Mononuclear cell (primary cell): ENCODE results near the gene TGFBRAP1. TPM values are rescaled to one million over a fixed set of nuclear protein-coding genes. Genes with fewer than 3 reads are reported as not detected.
"Not testable (repeated sequence)": the region's sequence is repeated elsewhere in the genome, so short reads cannot be mapped to it uniquely, and the experiment has no call there.

Source experiments
- H3K27me3 ChIP-seq: 2 replicates; pipeline ENCODE4 v1.6.0; 2011; ENCODE audit warnings: low read length, control low read depth; ENCODE audit not compliant: insufficient read depth
- H3K4me1 ChIP-seq: 2 replicates; pipeline ENCODE4 v1.5.1; 2011; ENCODE audit warnings: mild to moderate bottlenecking, low read length, control low read depth; ENCODE audit not compliant: insufficient read depth
- H3K4me3 ChIP-seq: 2 replicates; pipeline ENCODE4 v1.5.1; 2011; ENCODE audit warnings: mild to moderate bottlenecking, low read length, moderate library complexity
- H3K9me3 ChIP-seq: 2 replicates; pipeline ENCODE4 v1.5.1; 2011; ENCODE audit warnings: low read depth, mild to moderate bottlenecking, control low read depth, low read length
- total RNA-seq: library from RNA; depleted of rRNA; stranded (reverse); fragments of >200 nt; gene quantifications from one replicate; pipeline ENCODE4 v1.2.3, GENCODE V29; 2012

Gene TGFBRAP1
- total RNA-seq, 1 donor: 21.5 TPM

DNA sequence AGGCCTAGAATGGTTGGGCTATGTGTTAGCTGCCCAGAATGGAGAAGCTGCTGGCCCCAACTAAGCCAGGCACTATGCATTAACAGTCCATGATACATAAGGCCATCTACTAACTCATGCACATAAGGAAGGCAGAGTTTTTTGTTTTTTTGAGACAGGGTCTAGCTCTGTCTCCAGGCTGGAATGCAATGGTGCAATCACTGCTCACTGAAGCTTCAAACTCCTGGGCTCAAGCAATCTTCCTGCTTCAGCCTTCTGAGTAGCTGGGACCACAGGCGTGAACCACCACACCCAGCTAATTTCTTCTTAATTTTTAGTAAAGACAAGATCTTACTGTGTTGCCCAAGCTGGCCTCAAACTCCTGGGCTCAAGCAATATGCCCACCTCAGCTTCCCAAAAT, 50.4 kb downstream of the TGFBRAP1 start:
- Histone ChIP-seq H3K27me3 (no peaks in the 10 kb centered on the region), H3K4me1 (no peaks in the 10 kb centered on the region), H3K4me3 (no peak overlapping the region), H3K9me3 (no peaks in the 10 kb centered on the region)

DNA sequence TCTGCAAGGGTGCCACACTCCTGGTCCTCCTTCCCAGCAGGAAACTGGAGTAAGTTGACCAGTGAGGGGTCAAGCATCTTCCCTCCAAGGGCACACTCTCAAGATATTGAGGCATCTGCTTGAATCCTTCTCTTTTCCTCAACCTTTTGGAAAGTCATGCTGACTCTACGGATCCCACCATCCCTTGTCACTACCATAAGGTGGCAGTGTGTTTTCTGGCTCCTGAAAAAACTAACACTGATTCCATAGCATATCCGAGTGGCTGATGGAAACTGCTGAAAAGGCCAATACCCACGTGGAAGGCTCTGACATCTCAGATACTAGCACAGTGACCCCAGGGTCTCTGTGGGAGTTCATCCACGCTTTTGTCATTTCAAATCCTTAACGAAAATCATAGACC, 50.9 kb downstream of the TGFBRAP1 start:
- Histone ChIP-seq H3K4me1 (no peaks in the 10 kb centered on the region), H3K4me3 (no peak overlapping the region), H3K27me3 (no peaks in the 10 kb centered on the region), H3K9me3 (no peaks in the 10 kb centered on the region)

DNA sequence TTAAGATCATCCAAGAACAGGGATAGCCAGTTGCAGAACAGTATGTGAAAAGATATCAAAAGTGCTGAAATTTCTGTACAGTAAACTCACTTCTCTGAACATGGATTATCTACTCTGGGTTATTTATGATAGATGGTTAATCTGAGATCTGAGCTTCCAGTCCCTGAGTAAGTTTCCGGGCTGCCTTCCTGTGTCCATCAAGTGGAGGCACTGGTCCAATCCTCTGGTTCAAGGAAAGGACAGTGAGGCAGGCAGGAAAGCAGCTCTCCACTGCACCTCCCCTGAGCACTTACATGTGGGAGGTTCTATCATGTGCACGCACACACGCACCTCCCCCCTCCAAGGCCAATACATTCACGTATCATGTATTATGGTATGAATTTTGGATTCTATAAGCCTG, 55.5 kb downstream of the TGFBRAP1 start:
- H3K4me1 ChIP-seq: no peaks in the 10 kb centered on the region
- H3K4me3 ChIP-seq: no peak overlapping the region
- H3K9me3 ChIP-seq: no peaks in the 10 kb centered on the region
- no peaks in the 10 kb centered on the region for H3K27me3 ChIP-seq

DNA sequence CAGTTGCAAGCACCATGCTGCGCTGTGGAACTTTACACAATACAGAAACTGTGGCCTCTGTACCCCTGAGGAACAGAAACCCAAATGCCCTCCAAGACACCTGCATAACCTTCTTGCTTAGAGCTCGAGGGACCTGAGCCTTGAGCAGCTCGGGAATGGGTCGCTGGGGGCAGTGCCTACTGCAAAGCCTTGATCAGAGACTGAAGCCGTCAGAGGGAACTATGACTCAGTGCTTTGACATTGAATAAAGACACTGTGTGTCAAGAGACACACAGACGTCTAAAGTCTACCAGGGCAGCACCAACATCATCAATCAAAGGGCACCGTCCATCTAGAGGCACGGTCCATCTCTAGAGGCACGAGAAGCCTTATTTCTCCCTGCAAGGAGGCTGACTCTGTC, 57.4 kb downstream of the TGFBRAP1 start:
- Histone ChIP-seq H3K9me3 (no peaks in the 10 kb centered on the region), H3K4me1 (no peaks in the 10 kb centered on the region), H3K4me3 (no peak overlapping the region), H3K27me3 (no peaks in the 10 kb centered on the region)

DNA sequence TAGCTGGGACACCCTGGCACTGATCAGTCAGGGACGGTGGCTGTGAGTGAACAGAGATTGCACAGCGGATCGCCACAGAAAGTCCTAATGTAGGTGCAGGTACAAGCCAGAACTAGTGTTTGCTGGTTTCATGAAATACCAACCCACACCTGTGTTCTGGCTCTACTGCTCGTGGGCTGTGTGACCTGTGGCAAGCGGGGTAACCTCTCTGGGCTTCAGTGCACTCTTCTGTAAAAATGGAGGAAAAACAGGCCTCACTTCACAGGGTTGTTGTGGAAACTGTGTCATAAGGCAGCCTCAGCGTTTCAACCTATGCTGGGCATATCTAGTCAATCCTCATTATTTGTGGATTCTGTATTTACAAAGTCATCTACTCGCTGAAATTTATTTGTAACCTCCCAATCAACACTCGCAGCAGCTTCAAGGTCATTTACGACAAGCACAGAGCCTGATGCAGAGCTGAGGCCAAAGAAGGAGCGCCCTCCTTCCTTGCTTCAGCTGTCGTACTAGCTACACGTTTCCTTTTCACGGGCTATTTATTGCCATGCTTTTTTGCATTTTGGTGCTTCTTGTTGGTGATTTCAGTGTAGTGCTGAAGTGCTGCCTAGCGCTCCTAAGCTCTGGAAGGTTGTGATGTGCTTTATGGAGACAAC, 58.0 kb downstream of the TGFBRAP1 start:
- H3K4me3 ChIP-seq: no peak overlapping the region
- H3K9me3 ChIP-seq: no peaks in the 10 kb centered on the region
- H3K4me1 ChIP-seq: no peaks in the 10 kb centered on the region
- H3K27me3 ChIP-seq: no peaks in the 10 kb centered on the region

DNA sequence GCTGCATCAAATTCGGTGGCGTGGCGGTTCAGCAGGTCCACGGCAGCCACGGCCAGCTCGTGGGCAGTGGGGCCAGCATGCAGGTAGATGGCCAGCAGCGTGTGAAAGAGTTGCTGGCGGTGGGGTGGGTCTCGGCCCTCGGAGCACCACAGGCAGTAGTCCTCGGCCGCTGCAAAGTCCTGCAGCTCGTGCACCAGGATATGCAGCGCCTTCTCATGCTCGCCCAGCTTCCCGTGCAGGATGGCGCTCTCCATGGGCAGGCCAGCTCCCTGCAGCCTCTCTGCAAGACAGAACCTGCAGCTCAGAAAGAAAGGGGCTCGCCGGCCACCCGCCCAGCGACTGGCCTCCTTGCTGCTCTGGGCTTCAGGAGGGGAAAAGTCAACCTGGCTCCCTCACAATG, 60.1 kb downstream of the TGFBRAP1 start:
- no peaks in the 10 kb centered on the region for H3K4me1 ChIP-seq
- no peaks in the 10 kb centered on the region for H3K27me3 ChIP-seq
- H3K4me3 ChIP-seq: no peak overlapping the region
- no peaks in the 10 kb centered on the region for H3K9me3 ChIP-seq

DNA sequence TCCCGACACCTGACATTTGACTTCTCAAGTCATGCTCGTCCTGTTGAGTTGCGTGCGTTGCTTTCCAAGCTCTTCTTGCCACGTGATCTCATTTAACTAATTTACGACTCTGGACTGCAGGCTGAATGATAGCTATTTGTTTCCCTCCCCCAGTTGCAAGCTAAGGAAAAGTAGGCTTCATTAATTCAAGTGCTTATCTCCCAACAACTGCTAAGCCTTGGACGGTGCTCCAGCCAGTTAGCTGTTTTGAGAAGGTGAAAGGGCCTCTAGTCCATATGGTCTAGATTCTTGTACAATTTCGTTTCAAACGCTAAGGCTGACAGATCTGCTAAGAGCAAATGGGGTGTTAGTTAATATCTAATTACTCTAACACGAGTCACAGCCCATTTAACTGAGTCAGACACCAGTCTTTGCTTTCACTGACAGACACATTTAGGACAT, 66.9 kb downstream of the TGFBRAP1 start:
- Histone ChIP-seq H3K9me3 (no peaks in the 10 kb centered on the region), H3K4me3 (no peak overlapping the region), H3K4me1 (no peaks in the 10 kb centered on the region), H3K27me3 (no peaks in the 10 kb centered on the region)

DNA sequence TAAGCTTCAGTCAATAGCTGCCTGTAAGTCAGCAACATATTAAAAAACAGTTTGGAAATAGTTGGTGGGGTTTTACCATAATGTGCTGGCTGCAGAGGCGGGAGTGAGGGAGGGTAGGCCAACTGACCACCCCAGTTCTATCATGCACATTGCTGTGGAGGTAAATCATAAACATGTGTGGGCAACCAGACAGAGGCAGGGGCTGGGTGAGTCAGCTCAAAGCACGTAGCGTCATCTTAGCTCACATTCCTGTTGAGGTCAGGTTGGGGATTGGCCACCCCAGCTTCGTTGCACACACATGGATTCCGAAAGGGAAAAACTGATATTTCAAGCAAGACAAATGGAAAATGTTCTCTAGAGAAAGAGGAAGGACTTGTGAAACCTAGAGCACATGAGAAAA, 68.5 kb downstream of the TGFBRAP1 start:
- no peaks in the 10 kb centered on the region for H3K4me1 ChIP-seq
- H3K9me3 ChIP-seq: no peaks in the 10 kb centered on the region
- H3K27me3 ChIP-seq: no peaks in the 10 kb centered on the region
- no peak overlapping the region for H3K4me3 ChIP-seq

DNA sequence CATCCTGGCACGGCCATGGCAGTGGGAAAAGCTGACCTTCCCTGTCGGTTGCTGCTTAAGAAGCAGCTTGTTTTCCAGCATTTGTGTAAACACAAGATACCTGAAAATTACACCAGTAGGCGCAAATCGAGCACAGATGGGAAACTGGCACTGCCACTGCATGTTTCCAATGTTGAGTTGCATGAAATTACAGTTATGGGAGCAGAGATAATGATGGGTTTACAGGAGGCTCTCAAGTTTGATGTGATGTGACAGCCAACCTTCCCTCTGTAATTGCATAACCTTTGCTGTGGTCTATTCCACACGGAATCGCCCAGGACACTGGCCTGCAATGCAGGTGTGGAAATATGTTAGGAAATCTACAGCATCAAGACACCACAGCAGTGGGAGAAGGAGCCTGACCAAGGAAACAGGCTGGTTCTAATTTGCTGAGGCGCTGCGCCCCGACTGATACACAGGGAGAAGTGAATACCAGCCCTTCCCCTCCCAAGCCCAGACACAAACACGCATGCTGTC, 70.6 kb downstream of the TGFBRAP1 start:
- H3K27me3 ChIP-seq: no peaks in the 10 kb centered on the region
- H3K4me3 ChIP-seq: no peak overlapping the region
- no peaks in the 10 kb centered on the region for H3K9me3 ChIP-seq
- no peaks in the 10 kb centered on the region for H3K4me1 ChIP-seq

DNA sequence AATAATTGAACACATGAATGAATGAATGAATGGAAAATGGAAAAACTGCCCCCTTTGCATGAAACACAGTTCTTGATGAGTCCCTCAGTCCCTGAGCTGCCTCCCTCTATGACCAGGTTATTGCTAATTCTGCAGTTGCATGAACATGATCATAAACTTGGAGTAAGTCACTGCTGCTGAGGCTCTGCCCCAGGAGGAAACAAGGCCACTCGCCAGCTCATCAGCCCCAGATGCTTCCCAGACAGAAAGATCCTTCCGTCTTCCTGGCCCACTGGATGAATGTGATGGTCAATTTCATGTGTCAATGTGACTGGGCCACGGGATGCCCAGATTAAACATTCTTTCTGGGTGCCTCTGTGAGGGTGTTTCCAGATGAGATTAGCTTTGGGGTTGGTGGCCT, 71.6 kb downstream of the TGFBRAP1 start:
- Histone ChIP-seq H3K4me1 (no peaks in the 10 kb centered on the region), H3K4me3 (no peak overlapping the region), H3K9me3 (no peaks in the 10 kb centered on the region), H3K27me3 (no peaks in the 10 kb centered on the region)

DNA sequence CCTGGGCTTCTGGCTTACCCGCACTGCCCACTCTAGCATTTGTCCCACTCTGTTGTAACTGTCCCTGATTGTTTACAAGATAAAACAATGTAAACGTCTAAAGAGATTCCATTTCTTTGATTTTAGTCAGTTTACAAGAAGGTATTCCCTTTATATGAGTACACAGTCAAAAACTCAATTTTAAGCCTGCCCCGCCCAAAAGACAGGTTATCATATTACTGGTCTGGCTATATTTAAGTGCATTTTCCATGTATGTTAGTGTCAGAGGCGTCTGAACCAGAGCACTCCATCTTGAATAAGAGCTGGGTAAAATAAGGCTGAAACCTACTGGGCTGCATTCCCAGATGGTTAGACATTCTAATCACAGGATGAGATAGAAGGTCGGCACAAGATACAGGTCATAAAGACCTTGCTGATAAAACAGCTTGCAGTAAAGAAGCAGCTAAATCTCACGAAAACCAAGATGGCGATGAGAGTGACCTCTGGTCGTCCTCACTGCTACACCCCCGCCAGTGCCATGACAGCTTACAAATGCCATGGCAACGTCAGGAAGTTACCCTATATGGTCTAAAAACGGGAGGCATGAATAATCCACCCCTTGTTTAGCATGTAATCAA, 73.0 kb downstream of the TGFBRAP1 start:
- no peaks in the 10 kb centered on the region for H3K27me3 ChIP-seq
- H3K4me3 ChIP-seq: no peak overlapping the region
- no peaks in the 10 kb centered on the region for H3K4me1 ChIP-seq
- no peaks in the 10 kb centered on the region for H3K9me3 ChIP-seq

DNA sequence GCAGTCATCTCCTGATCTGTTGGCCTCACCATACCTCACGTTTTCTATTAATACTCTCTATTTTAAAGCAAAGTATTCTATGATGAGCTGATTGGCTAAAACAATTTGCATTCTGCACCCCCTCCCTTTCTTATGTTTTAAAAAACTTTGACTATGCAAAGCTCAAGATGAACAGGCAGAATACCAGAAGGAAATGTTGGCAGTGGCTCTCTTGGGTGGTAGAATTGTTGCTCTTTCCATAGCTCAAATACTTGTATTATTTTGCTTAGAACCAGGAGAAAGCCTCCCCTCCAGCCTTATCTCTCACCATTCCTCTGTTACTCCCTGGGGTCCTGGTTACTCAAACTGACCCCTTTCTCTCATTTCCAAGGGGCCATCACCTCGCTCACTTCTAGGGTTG, 73.6 kb downstream of the TGFBRAP1 start:
- Histone ChIP-seq H3K9me3 (no peaks in the 10 kb centered on the region), H3K4me1 (no peaks in the 10 kb centered on the region), H3K4me3 (no peak overlapping the region), H3K27me3 (no peaks in the 10 kb centered on the region)

DNA sequence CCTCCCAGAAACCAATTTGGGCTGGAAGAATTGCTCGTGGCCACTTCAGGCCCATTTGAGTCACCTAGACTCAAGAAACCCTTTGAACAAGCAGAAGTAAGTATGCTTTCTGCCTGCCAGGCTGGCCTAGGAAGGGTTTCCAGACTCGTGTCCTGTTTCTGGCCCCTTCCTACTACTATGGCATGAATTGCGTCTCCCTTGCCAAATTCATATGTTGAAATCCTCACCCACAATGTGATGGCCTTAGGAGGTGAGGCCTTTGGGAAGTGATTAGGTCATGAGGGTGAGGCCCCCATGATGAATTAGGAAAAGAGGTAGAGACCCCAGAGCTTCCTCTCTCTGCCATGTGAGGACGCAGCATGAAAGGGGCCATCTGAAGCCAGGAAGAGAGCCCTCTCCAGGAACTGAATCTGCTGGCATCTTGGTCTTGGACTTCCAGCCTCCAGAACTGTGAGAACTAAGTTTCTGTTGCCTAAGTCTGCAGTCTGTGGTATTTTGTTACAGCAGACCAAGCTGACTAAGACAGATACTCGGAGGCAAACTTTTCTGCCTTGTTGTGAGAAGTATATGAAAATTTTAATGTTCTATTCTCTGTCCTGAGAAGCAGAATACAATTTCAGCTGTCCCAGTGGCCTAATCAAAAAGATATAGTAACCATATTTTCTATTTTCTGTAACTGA, 74.9 kb downstream of the TGFBRAP1 start:
- no peak overlapping the region for H3K4me3 ChIP-seq
- H3K27me3 ChIP-seq: no peaks in the 10 kb centered on the region
- no peaks in the 10 kb centered on the region for H3K9me3 ChIP-seq
- H3K4me1 ChIP-seq: no peaks in the 10 kb centered on the region

DNA sequence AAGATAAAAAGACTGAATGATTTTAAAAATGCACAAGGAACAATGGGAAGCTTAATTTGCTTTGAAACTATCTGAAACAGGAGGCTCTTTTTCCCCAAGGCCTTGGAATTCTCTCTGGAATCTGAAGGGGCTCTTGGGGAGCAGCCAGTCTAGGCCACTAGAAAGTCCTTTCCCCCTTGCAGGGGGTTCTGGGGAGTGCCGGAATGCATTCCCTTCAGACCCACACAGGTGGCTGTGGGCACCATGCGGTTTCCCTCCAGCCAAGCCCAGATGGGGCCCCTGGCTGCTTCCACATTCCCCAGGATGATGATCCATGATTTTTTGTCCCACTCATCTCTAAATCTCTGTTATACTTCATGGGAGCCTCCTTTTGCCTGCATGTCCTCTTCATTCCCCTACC, 77.3 kb downstream of the TGFBRAP1 start:
- H3K27me3 ChIP-seq: no peaks in the 10 kb centered on the region
- H3K4me1 ChIP-seq: no peaks in the 10 kb centered on the region
- H3K4me3 ChIP-seq: no peak overlapping the region
- no peaks in the 10 kb centered on the region for H3K9me3 ChIP-seq

DNA sequence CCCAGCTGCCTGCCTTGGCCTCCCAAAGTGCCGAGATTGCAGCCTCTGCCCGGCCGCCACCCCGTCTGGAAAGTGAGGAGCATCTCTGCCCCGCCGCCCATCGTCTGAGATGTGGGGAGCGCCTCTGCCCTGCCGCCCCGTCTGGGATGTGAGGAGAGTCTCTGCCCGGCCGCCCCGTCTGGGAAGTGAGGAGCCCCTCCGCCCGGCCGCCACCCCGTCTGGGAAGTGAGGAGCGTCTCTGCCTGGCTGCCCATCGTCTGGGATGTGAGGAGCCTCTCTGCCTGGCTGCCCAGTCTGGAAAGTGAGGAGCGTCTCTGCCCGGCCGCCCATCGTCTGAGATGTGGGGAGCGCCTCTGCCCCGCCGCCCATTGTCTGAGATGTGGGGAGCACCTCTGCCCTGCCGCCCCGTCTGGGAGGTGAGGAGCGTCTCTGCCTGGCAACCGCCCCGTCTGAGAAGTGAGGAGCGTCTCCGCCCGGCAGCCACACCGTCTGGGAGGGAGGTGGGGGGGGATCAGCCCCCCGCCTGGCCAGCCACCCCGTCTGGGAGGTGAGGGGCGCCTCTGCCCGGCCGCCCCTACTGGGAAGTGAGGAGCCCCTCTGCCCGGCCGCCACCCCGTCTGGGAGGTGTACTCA, 78.4 kb downstream of the TGFBRAP1 start:
- H3K27me3 ChIP-seq, H3K9me3 ChIP-seq, H3K4me1 ChIP-seq, H3K4me3 ChIP-seq: not testable (repeated sequence)
